SKM-1 (cell line): Measurements from ENCODE around the gene KRT31.
"Not testable (repeated sequence)": the region's sequence is repeated elsewhere in the genome, so short reads cannot be mapped to it uniquely, and the experiment has no call there.

Experiments used
- DNase-seq: peaks from one replicate; lab custom pipeline; 2025; ENCODE audit not compliant: unreplicated experiment; lab: John Stamatoyannopoulos, UW

Gene KRT31

GRCh38 chr17:41392278-41392677, 5.1 kb downstream of the KRT31 start:
- no peak for DNase-seq

- DNase-seq: no peak
These were observed 5.9 kb downstream of the KRT31 start for GRCh38 chr17:41391535-41391934.

- DNase-seq: no peak
These were observed 6.9 kb downstream of the KRT31 start for GRCh38 chr17:41390411-41390938.

GRCh38 chr17:41387670-41388069, 9.7 kb downstream of the KRT31 start:
- no peak for DNase-seq

DNA sequence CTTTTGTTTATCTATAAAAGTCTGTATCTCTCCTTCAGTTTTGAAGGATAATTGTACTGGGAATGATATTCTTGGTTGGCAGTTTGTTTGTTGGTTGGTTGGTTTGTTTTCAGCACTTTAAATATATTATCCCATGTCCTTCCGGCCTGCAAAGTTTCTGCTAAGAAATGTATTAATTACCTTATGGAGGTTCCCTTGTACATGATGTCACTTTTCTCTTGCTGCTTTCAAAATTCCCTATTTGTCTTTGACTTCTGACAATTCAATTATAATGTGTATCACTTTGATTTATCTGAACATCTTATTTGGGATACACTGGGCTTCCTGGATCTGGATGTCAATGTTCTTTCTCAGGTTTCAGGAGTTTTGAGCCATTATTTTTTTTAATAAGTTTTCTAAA, 11.2 kb downstream of the KRT31 start:
- DNase-seq: no peak

DNA sequence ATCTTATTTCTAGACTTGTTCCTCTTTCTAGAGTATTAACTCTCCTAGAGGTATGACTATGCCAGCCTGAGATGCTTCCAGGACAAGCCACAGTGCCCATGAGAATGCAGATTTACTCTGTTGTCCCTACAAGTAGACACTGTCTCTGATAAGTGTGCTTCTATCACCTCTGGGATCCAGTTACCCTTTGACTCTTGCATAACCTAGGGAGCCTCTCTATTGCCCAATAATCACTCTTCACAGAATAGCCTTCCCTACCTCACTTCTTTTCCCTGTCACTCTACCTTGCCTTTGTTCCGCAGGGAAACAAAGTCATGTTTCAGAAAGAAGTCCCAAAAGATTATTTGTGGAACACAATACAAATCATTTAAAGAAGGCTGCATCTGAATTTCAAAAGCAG, 13.7 kb downstream of the KRT31 start:
- DNase-seq: no peak

GRCh38 chr17:41382394-41382793, 15.0 kb downstream of the KRT31 start:
- DNase-seq: no peak

- DNase-seq: not testable (repeated sequence)
These were observed 15.5 kb downstream of the KRT31 start, which contains the start of gene KRT34 for GRCh38 chr17:41381943-41382342. KRT34 (minus strand) TSS chr17:41382306; CDS start chr17:41382246, 60 bp downstream.

DNA sequence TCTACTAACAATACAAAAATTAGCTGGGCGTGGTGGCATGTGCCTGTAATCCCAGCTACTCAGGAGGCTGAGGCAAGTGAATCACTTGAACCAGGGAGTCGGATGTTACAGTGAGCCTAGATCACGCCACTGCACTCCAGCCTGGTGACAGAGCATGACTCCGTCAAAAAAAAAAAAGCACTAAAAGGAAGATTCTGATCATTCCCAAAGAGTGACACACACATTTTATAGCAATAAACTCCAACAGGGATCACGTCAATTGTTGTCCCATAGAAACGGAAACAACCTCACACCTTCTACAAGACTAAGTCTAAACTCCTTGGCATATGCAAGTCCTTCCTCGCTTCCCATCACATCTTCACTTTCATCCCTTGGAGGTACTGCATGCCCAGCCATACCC, 17.3 kb downstream of the KRT31 start:
- not testable (repeated sequence) for DNase-seq

DNA sequence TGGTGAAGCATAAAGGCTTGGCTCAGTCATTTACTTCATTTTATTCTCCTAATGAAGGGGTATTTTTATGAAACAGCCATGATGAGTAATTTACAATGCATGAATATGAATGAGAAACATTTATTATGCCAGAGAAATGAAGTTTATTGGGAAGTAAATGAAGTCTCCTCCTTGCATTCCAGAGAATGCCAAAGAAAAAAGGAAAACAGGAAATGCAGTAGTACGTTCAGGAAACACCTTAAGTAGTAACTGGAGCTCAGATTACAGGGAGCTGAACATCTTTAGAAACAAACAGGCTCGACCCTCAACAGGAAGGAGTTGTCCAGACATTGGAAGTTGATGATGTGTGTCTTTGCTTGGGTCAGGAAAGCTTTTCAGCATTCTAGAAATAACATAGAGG, 19.9 kb downstream of the KRT31 start:
- DNase-seq: no peak

DNA sequence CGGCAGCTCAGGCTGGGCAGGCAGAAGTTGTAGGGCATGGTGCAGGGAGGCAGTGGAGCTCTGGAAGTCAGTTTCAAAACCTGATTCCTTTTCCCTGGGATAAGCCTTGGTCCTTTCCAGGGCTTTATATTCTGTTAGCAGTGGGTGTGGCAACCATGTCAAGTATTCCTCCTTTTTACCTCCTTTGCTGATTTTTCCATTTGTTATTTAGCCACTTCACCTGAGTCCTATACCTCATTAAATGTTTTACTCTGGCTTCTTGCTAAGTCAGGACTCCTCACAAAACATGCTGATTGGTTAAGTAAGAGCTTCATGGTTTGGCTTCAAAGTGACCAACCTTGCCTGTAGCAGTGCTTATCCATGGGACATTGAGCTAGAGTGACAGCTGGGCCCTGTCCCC, 27.7 kb downstream of the KRT31 start, which contains the start of gene KRT33B:
Gene KRT33B (minus strand): TSS at position 101 of the 400 bp plus-strand sequence. CDS start 63 bp downstream, at position 38.
- DNase-seq: no peak

GRCh38 chr17:41369023-41369422, 28.4 kb downstream of the KRT31 start:
- no peak for DNase-seq

- DNase-seq: no peak
These were observed 29.9 kb downstream of the KRT31 start for GRCh38 chr17:41367426-41368075.

DNA sequence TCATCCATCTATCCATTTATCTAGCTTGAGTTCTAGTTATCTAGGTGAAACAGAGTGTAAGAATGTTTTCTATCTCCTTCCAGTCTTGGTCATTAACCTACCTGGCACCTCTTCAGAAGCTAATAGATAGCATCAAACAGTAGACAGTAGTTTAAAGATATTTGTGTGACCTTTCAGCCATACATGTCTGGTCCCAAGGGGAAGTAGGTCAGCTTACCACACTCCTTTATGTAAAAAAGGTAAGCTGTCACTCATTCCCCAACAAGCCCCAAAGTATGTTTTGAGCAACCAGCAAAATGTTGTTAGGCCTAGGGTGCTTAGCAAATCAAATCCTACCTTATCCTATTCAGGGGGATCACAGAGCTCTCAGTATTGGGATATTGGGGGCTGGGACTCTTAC, 31.3 kb downstream of the KRT31 start:
- DNase-seq: no peak

GRCh38 chr17:41363881-41364280, 33.5 kb downstream of the KRT31 start:
- DNase-seq: no peak

DNA sequence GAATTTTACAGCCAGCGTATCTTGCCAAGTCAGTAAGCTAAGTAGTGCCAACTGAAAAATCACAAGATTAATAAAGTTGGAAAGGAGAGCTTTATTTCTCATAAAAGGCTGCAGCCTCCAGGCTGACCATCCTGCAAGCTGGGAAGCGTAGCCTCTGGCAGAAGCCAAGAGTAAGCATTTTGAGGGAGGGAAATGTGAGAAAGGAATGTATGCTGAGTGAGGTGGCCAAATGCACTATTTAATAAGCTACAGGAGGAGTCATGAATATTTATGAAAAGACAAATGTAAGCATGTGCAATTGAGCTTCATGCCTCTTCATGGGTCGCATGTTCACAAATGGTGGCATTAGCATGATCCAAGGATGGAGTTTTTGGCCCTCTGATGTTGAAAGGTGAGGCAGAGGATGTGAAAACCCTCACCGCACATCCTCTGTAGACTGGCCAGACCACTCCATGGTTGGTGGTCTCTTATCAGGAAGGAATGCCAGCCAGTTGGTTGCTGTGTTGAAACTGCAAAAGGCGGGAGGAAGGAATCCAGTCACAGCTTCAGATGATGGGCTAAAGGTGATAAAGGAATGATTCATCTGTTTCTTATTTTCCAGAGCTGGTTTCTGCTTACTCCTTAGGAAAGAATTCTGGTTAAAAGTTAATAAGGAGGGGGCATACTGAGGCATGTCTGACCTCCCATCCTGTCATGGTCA, 37.0 kb downstream of the KRT31 start:
- no peak for DNase-seq

GRCh38 chr17:41354536-41354935, 42.9 kb downstream of the KRT31 start:
- DNase-seq: peak; percentile 55

DNA sequence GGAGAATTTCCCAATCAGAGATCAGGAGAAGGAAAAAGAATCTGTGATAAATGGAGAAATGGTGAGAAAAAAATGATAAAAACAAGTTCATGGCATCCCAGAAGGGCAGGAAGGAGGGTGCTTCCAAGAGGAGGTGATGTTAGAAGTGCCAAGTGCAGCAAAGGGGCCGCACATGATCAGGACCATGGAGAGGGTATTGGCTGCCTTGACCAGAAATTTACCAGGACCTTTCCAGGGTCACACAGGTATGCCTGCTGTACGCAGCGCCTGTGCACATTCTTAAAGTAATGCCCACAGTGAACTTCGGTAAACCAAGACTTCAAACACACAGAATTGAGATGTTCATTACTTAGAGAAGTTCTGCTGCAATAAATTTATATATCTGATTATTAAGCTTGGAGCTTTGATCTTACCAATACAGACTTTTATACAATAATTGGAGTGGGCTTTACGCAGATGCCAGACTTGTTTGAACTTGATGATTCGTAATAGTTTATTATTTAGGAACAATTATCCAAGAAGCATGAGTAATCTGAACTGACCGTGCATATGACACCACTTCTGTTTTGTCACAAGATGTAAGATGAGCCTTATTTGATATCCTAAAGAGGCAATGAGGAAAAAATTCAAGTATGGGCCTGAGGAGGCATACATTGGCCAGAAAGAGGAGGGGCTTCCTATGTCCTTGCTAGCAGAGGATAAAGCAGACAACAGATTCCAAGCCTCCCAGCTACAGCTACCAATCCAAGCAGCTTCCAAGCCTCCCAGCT, 44.6 kb downstream of the KRT31 start:
- no peak for DNase-seq

GRCh38 chr17:41351177-41351576, 46.2 kb downstream of the KRT31 start:
- DNase-seq: no peak

- DNase-seq: not testable (repeated sequence)
These were observed 47.0 kb downstream of the KRT31 start, which contains the start of gene KRT33A for GRCh38 chr17:41350381-41350878. KRT33A (minus strand) TSS chr17:41350828; CDS start chr17:41350767, 61 bp downstream.
